ENCODE results near the gene ELMOD2.
A peak's percentile ranks its signal among the peaks of the same experiment; 100 is the strongest.

ELMOD2 gene

GRCh38 chr4:140515423-140515822 is 8.5 kb upstream of the ELMOD2 start:
- no peak for TF ChIP-seq CTCF (IDR thresholded peaks at IDR 0.05; ENCODE audit: extremely low read depth, missing control alignments)
- DNase-seq (ENCODE audit: low spot score) = no peak

DNA sequence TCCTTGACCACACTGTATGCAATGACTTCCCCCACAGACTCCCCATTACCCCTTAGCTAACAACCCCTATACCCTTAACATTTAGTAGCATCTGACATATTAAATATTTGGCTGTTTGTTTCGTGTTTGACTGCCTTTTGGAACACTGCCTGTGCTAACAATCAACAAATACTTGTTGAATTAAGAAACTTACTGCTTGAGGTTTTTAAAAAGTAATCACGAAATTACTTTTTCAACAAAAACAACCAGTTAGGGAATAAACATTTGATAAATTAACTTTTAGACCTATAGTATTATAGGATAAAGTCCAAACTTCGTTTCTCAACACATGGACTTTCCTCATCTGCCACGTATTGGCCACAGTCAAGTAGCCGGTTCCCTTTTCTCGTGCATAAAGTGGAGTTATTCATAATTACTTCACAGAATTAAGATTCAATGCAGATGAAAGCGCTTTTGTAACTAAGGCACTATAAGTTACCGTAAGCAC is 555 bp upstream of the ELMOD2 start:
- no peak for TF ChIP-seq CTCF (IDR thresholded peaks at IDR 0.05; ENCODE audit: extremely low read depth, missing control alignments)
- no peak for DNase-seq (ENCODE audit: low spot score)

DNA sequence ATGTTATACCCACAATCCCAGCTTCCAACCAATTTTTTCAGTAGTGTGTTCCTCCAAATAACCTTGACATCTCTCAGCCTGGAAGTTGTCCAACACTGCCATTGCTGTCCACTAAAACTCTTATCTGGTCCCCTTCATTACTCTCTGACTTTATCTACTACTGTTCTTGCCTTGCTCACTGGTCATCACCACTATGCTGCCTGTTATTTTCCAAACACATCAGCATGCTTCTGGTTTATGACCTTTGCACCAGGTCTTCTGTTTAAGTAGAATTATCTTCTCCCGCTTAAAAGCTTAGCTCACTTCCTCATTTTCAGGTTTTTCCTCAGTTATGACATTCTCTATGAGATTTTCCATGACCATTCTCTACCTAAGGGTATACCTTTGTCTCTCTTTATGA is 5.5 kb downstream of the ELMOD2 start:
- TF ChIP-seq CTCF (IDR thresholded peaks at IDR 0.05; ENCODE audit: extremely low read depth, missing control alignments) = no peak
- no peak for DNase-seq (ENCODE audit: low spot score)

GRCh38 chr4:140533951-140534480 is 10.0 kb downstream of the ELMOD2 start:
- DNase-seq (ENCODE audit: low spot score) = no peak
- no peak for TF ChIP-seq CTCF (IDR thresholded peaks at IDR 0.05; ENCODE audit: extremely low read depth, missing control alignments)

DNA sequence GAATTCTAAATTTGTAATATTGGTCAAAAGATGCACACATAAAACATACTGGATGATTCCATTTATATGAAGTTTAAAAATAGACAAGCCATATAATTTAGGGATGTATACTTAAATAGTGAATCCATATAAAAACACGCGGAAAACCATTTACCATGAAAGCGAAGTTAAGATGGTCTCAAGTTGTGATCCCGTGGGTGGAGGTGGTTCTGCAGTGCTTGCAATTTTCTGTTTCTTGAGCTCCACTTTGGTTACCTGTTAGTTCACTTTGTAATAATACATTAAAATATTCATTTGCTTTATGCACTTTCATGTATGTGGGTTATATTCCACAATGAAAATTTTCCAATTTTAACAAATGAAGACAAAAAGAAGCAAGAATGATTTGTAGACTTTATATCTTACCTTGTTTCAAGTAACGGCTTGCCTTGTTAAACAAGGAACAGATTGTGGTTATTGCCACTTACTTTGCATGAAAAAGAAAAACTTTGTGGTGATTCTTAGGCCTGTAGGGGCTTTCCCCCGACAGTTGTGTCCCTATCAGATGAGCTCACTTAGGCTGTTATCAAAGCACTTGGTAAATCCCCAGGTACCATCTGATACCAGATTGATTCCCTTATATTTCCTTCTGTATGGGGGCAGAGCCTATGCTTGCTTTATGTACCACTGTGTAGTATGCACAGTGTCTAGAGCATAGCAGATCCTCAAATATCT is 32.6 kb downstream of the ELMOD2 start:
- TF ChIP-seq CTCF (IDR thresholded peaks at IDR 0.05; ENCODE audit: extremely low read depth, missing control alignments) = no peak
- DNase-seq (ENCODE audit: low spot score) = peak; percentile 77

DNA sequence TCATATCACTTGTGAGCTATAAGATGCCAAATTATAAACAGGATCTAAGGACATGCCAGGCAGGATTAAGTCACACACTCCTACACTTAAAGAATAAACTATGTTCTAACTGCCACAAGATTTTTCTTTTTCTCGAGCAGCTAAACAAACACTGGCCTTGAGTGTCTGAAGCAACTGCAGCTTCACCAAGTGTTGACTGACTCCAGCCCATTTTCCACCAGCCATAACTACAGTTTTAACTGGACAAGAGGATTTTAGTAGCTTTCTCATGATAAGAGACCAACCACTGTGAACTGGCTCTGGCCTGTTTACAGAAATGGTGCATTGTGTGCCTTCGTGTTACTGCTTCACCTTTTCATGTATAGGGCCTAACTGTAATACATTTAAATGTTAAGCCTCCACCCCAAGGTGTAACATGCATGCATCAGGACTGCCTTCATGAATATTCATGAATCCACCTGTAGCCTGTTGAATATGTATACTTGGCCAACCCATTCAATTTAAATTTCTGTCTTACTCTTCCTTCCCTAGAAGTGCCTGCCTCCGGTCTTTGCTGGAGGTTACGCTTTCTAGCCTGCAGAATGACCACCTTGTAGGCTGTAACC is 34.0 kb downstream of the ELMOD2 start:
- TF ChIP-seq CTCF (IDR thresholded peaks at IDR 0.05; ENCODE audit: extremely low read depth, missing control alignments) = no peak
- DNase-seq (ENCODE audit: low spot score) = no peak

DNA sequence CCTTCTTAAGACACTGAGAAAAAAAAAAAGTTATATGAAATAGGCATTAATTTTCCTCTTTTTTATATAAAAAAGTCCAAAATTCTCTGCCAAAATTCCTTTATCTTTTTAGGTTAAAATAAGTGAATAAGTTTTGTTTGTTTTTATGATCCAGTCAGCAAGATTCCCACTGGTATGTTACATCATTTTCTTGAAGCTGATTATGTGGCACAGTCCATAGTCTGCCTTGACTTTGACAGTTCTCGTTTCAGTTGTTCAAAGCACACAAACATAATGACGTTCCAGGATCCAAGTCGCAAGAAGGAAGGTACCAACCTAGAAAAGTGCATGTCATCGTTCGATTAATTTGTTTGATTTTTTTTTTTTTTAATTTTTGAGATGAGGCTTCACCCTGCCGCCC is 35.7 kb downstream of the ELMOD2 start:
- no peak for TF ChIP-seq CTCF (IDR thresholded peaks at IDR 0.05; ENCODE audit: extremely low read depth, missing control alignments)
- DNase-seq (ENCODE audit: low spot score) = no peak
